ENCODE results near the gene NUP214. TPM values are rescaled to one million over a fixed set of nuclear protein-coding genes. Genes with fewer than 3 reads are reported as not detected.

The NUP214 gene
- total and polyA plus RNA-seq, 2 of the 4 experiments (the other 2 are of a cell fraction): 7.9 to 13.4 TPM

DNA sequence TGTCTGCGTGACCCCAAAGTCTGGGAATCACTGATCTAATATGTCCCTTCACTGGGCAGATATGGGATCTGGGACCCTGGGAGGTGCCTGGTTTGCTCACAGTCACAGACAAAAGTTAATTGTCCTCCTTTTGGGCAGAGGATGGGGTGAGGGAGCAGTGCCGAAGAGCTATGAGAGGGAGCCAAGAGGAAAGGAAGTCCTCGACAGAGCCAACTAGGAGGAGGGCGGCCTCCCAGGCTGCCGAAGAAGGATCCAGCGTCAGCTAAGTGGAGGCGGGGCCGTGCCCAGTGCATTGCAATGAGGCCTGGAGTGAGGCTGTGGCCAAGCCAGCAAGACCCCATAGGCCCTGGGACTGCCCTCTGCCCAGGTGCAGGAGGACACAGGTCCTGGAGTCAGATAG is 17.6 kb upstream of the NUP214 start:
- Histone ChIP-seq H3K27me3 (ENCODE audit: control insufficient read depth, insufficient read depth, low read length) (peaks cover 19% of the 10 kb centered on the region), H3K9me3 (ENCODE audit: control insufficient read depth, insufficient read depth, low read length) (no peaks in the 10 kb centered on the region), H4K8ac (ENCODE audit: low read depth in 2 of 2, low read length in 2 of 2) (no peak overlapping the region), H4K91ac (ENCODE audit: insufficient read depth, low read depth, low read length) (no peak overlapping the region), H3K14ac (replicated peaks; ENCODE audit: low read depth, low read length) (no peak overlapping the region), H3K4ac (ENCODE audit: low read depth, low read length) (no peak overlapping the region), H4K20me1 (ENCODE audit: insufficient read depth, low read length) (no peaks in the 10 kb centered on the region), H3K4me2 (ENCODE audit: low read depth, low read length) (no peak overlapping the region), H3K9me1 (ENCODE audit: insufficient read depth, low read length) (no peaks in the 10 kb centered on the region), H4K5ac (ENCODE audit: low read depth, low read length) (no peak overlapping the region), H3K18ac (ENCODE audit: low read depth, low read length) (no peak overlapping the region), H3K36me3 (ENCODE audit: control insufficient read depth, insufficient read depth, low read length) (no peaks in the 10 kb centered on the region), H3K9ac (ENCODE audit: low read depth, low read length) (no peak overlapping the region), H3K23ac (ENCODE audit: low read depth, low read length) (no peak overlapping the region), H3K4me1 (ENCODE audit: control insufficient read depth, insufficient read depth, low read length) (no peaks in the 10 kb centered on the region), H2BK20ac (ENCODE audit: low read depth, low read length) (no peak overlapping the region), H3K4me3 (ENCODE audit: insufficient read depth, low read depth, low read length) (no peak overlapping the region), H2BK15ac (ENCODE audit: low read depth, low read length) (no peak overlapping the region), H3K79me1 (ENCODE audit: low read depth in 1 of 2, low read length in 2 of 2) (no peaks in the 10 kb centered on the region), H2BK120ac (ENCODE audit: low read depth, low read length) (no peak overlapping the region), H3K27ac (ENCODE audit: insufficient read depth, low read length) (no peak overlapping the region), H2BK5ac (ENCODE audit: low read depth, low read length, poor library complexity, severe bottlenecking) (no peak overlapping the region), H2AK5ac (ENCODE audit: low read depth, low read length) (no peak overlapping the region), H2AFZ (replicated peaks; ENCODE audit: low read length, poor library complexity) (no peak overlapping the region), H3K56ac (ENCODE audit: extremely low read depth, insufficient read depth, low read length) (no peak overlapping the region), H2AK9ac (replicated peaks; ENCODE audit: low read depth, low read length, poor library complexity) (no peak overlapping the region)
- in situ Hi-C loops (cut with MboI; ENCODE audit: low sequenced_read_pairs): no loop called here
- no peak for ATAC-seq (ENCODE audit: low read depth)
- ChIA-PET CTCF (no interaction called here), POLR2A (ENCODE audit: unreplicated experiment) (no interaction called here)
- WGBS, 2 experiments (ENCODE audit: extremely low coverage in 2 of 2, insufficient read length in 1 of 2): 20% methylated on average over 1 of the region's 8 CpGs; no CpG with 5 or more reads in 1 of the 2 experiments
- dilution Hi-C loops (cut with HindIII; ENCODE audit: low sequenced_read_pairs, unreplicated experiment): no loop called here
- BruUV-seq (replicated peaks): no TSS peak
- TF ChIP-seq CHD1 (IDR thresholded peaks at IDR 0.05; ENCODE audit: low read depth, low read length) (no peak), MXI1 (IDR thresholded peaks at IDR 0.05; ENCODE audit: borderline replicate concordance, low read depth, low read length) (no peak), RFX5 (IDR thresholded peaks at IDR 0.05; ENCODE audit: low read depth, low read length) (no peak), CEBPB (IDR thresholded peaks at IDR 0.05; ENCODE audit: low read depth, low read length) (no peak), CTCF (conservative IDR thresholded peaks at IDR 0.05; ENCODE audit: low read depth, low read length) (no peak), FOS (IDR thresholded peaks at IDR 0.05; ENCODE audit: low read depth, low read length) (no peak), RAD21 (IDR thresholded peaks at IDR 0.05; ENCODE audit: low read length) (no peak), MAFK (IDR thresholded peaks at IDR 0.05; ENCODE audit: low read depth, low read length) (no peak), USF2 (IDR thresholded peaks at IDR 0.05; ENCODE audit: low read depth, low read length) (no peak), BHLHE40 (IDR thresholded peaks at IDR 0.05; ENCODE audit: low read depth, low read length) (no peak), POLR2A (IDR thresholded peaks at IDR 0.05; ENCODE audit: low read depth, low read length) (no peak), SMC3 (IDR thresholded peaks at IDR 0.05; ENCODE audit: low read depth, low read length) (no peak), NFE2L2 (IDR thresholded peaks at IDR 0.05; ENCODE audit: low read depth, low read length) (no peak)
- TF ChIP-seq, protein P1, sequence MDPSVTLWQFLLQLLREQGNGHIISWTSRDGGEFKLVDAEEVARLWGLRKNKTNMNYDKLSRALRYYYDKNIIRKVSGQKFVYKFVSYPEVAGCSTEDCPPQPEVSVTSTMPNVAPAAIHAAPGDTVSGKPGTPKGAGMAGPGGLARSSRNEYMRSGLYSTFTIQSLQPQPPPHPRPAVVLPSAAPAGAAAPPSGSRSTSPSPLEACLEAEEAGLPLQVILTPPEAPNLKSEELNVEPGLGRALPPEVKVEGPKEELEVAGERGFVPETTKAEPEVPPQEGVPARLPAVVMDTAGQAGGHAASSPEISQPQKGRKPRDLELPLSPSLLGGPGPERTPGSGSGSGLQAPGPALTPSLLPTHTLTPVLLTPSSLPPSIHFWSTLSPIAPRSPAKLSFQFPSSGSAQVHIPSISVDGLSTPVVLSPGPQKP (IDR thresholded peaks at IDR 0.05; ENCODE audit: borderline replicate concordance, low read depth, low read length): no peak
- no peak for DNase-seq
- intact Hi-C loops (cut with micrococcal nuclease): no loop called here
